GM18909 (cell line): ENCODE data around the gene UGCG.
"Not testable (repeated sequence)": the region's sequence is repeated elsewhere in the genome, so short reads cannot be mapped to it uniquely, and the experiment has no call there.

Experiments used
- ATAC-seq: cut with Tn5 transposase; IDR thresholded peaks from one replicate; pipeline ENCODE4 v1.9.1; 2021; ENCODE audit warnings: mild to moderate bottlenecking; ENCODE audit not compliant: unreplicated experiment, poor library complexity

The UGCG gene

GRCh38 chr9:111944241-111944866, 47.7 kb downstream of the UGCG start:
- ATAC-seq: no peak

- ATAC-seq: peak; percentile 78
These were observed 48.6 kb downstream of the UGCG start for GRCh38 chr9:111945216-111945615.

GRCh38 chr9:111948109-111948508, 51.5 kb downstream of the UGCG start:
- ATAC-seq: not testable (repeated sequence)

- no peak for ATAC-seq
These were observed 52.3 kb downstream of the UGCG start for GRCh38 chr9:111948951-111949350.

- ATAC-seq: no peak
These were observed 53.3 kb downstream of the UGCG start for GRCh38 chr9:111949919-111950318.

- no peak for ATAC-seq
These were observed 55.9 kb downstream of the UGCG start for GRCh38 chr9:111952559-111952958.

GRCh38 chr9:111953444-111953843, 56.8 kb downstream of the UGCG start:
- no peak for ATAC-seq

- no peak for ATAC-seq
These were observed 58.4 kb downstream of the UGCG start for GRCh38 chr9:111955048-111955447.

GRCh38 chr9:111957856-111958631, 61.4 kb downstream of the UGCG start:
- no peak for ATAC-seq

- ATAC-seq: no peak
These were observed 63.1 kb downstream of the UGCG start for GRCh38 chr9:111959468-111960359.

GRCh38 chr9:111960485-111960884, 63.9 kb downstream of the UGCG start:
- ATAC-seq: not testable (repeated sequence)

- no peak for ATAC-seq
These were observed 64.4 kb downstream of the UGCG start for GRCh38 chr9:111961009-111961408.

GRCh38 chr9:111961575-111961974, 65.0 kb downstream of the UGCG start:
- no peak for ATAC-seq

GRCh38 chr9:111962021-111962420, 65.4 kb downstream of the UGCG start:
- no peak for ATAC-seq

- ATAC-seq: no peak
These were observed 67.4 kb downstream of the UGCG start for GRCh38 chr9:111963995-111964394.

GRCh38 chr9:111965566-111966019, 69.0 kb downstream of the UGCG start:
- ATAC-seq: peak; percentile 76

- ATAC-seq: no peak
These were observed 69.6 kb downstream of the UGCG start for GRCh38 chr9:111966124-111966723.

- ATAC-seq: no peak
These were observed 70.3 kb downstream of the UGCG start for GRCh38 chr9:111966861-111967291.

- ATAC-seq: no peak
These were observed 71.0 kb downstream of the UGCG start for GRCh38 chr9:111967621-111968020.

GRCh38 chr9:111969061-111969460, 72.4 kb downstream of the UGCG start:
- peak; percentile 42 for ATAC-seq
